Adrenal gland (tissue), 12 donors: ENCODE results near the gene RAB34. TPM values are rescaled to one million over a fixed set of nuclear protein-coding genes. Genes with fewer than 3 reads are reported as not detected.
A peak's percentile ranks its signal among the peaks of the same experiment; 100 is the strongest.

Experiments used
- DNase-seq, 7 donors: peaks; one replicate each; pipeline ENCODE4 v3.0.0-alpha.2; 2019 to 2020
- H3K27ac ChIP-seq, 5 donors: fragments of 200-600 bp; sonication (generic) in 4 of 5; 1 replicate in 3 of 5; 2 replicates in 2 of 5; pipeline versions ENCODE4 v1.5.1 to v1.8.0; 2016 to 2020; ENCODE audit warnings: mild to moderate bottlenecking in 1 of 5
- H3K27me3 ChIP-seq: fragments of 200-600 bp; 2 replicates; pipeline ENCODE4 v1.8.0; 2021
- H3K36me3 ChIP-seq, 2 donors: fragments of 200-600 bp; replicated peaks in 1 of 2; 1 replicate in 1 of 2; 2 replicates in 1 of 2; pipeline versions ENCODE4 v1.5.1 to v1.8.0; 2018 to 2022
- H3K4me1 ChIP-seq, 2 donors: fragments of 200-600 bp; replicated peaks in 1 of 2; 1 replicate in 1 of 2; 2 replicates in 1 of 2; pipeline versions ENCODE4 v1.5.1 to v1.8.0; 2018 to 2021
- H3K4me3 ChIP-seq, 4 donors: fragments of 200-600 bp; sonication (generic) in 3 of 4; one replicate each; pipeline ENCODE4 v1.5.1; 2016 to 2018
- H3K9me3 ChIP-seq, 3 donors: fragments of 200-600 bp; sonication (generic) in 1 of 3; replicated peaks in 1 of 3; 1 replicate in 2 of 3; 2 replicates in 1 of 3; pipeline versions ENCODE4 v1.5.1 to v1.8.0; 2016 to 2021
- POLR2A ChIP-seq, 2 donors: fragments of 450-650 bp; IDR thresholded peaks; one replicate each; pipeline ENCODE4 v1.6.1; 2017; ENCODE audit warnings: antibody characterized with exemption in 2 of 2, mild to moderate bottlenecking in 2 of 2, moderate library complexity in 1 of 2
- WGBS, 4 donors: extraction: QIAGEN DNeasy Blood & Tissue Kit in 2 of 4; methylation state at CpG; one replicate each; pipeline versions ENCODE4 v1.1.5 to v1.1.7; 2013 to 2017; 5-methylcytosine and 5-hydroxymethylcytosine counted together
- intact Hi-C, 2 donors: fragments of 100-400 bp; cut with DNase I; formaldehyde crosslinking; loops; one replicate each; pipeline versions ENCODE4 v1.14.1 to v1.15.0; 2022 to 2023
- polyA plus RNA-seq, 3 donors: library from polyadenylated mRNA; stranded (reverse); fragments of 200-250 nt in 2 of 3; fragments of 350-450 nt in 1 of 3; fragmentation: Illumina TruSeq in 1 of 3; extraction: RNeasy Lipid Tissue Mini Kit (QIAGEN cat#74804) in 1 of 3; gene quantifications; one replicate each; pipeline ENCODE4 v1.2.3, GENCODE V29; 2013 to 2014
- total RNA-seq, 9 donors: library from RNA; depleted of rRNA in 4 of 9; stranded (reverse); fragments of >200 nt in 4 of 9; fragments of 120-200 nt in 1 of 9; fragmentation: NEBNext Ultra II Directional in 1 of 9; extraction: Animal tissue kit (Norgen Biotek cat#: 25700) in 1 of 9; gene quantifications; one replicate each; pipeline versions ENCODE4 v1.1.0 to v1.2.4, GENCODE V29; 2013 to 2023
- TF ChIP-seq, protein P1 (sequence below), 6 experiments: fragments of 450-650 bp in 4 of 6; fragments of 200-600 bp in 2 of 6; sonication (generic) in 1 of 6; IDR thresholded peaks; 1 replicate in 5 of 6; 2 replicates in 1 of 6; pipeline versions ENCODE4 v1.5.1 to v1.8.0; 2016 to 2021; ENCODE audit warnings: antibody characterized with exemption in 6 of 6, mild to moderate bottlenecking in 2 of 6, moderate library complexity in 1 of 6
- donor health status: healthy with polysubstance abuse.
- donor health status: Bipolar disorder and iron deficiency.
- donor health status: DM: yes; HTN: yes; CAD: no.
- donor health status: DM: no; HTN: no; CAD: no.
- donor health status: DM: no; HTN: no; CAD: no.
- donor health status: DM: yes; HTN: yes; CAD: no.

Gene RAB34
- total and polyA plus RNA-seq, 12 donors, result 111 to 332 (median 146) TPM

DNA sequence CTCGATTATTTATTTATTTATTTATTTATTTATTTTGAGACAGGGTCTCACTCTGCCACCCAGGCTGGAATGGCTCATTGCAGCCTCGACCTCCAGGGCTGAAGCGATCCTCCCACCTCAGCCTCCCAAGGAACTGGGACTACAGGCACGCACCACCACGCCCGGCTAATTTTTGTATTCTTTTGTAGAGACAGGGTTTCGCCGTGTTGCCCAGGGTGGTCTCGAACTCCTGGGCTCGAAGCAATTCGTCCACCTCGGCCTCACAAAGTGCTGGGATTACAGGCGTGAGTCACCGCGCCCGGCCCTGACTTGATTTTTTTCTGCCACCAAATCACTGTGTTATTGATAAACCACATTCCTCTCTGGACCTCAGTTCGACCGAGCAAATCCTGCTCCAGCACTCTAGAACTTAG is 1.4 kb upstream of the RAB34 start:
- DNase-seq, result no peak
- no peaks in the 10 kb centered on the region for H3K9me3 ChIP-seq
- H3K4me1 ChIP-seq, result peaks cover 37 to 51% of the 10 kb centered on the region in 2 donors
- peaks cover 0 to 47% of the 10 kb centered on the region in 2 donors for H3K36me3 ChIP-seq
- peak overlapping the region; percentile 78 to 95 (median 92) for H3K27ac ChIP-seq
- peak overlapping the region in 2 of 4 donors; percentile 82 to 91 for H3K4me3 ChIP-seq
- H3K27me3 ChIP-seq, result no peaks in the 10 kb centered on the region
- intact Hi-C loops, result no loop called here
- WGBS, 4 donors, result 23 to 32% (median 31%) methylated on average over 15 to 18 of the region's 18 CpGs
- no peak for TF ChIP-seq POLR2A (IDR thresholded peaks at IDR 0.05)
- TF ChIP-seq, protein P1, sequence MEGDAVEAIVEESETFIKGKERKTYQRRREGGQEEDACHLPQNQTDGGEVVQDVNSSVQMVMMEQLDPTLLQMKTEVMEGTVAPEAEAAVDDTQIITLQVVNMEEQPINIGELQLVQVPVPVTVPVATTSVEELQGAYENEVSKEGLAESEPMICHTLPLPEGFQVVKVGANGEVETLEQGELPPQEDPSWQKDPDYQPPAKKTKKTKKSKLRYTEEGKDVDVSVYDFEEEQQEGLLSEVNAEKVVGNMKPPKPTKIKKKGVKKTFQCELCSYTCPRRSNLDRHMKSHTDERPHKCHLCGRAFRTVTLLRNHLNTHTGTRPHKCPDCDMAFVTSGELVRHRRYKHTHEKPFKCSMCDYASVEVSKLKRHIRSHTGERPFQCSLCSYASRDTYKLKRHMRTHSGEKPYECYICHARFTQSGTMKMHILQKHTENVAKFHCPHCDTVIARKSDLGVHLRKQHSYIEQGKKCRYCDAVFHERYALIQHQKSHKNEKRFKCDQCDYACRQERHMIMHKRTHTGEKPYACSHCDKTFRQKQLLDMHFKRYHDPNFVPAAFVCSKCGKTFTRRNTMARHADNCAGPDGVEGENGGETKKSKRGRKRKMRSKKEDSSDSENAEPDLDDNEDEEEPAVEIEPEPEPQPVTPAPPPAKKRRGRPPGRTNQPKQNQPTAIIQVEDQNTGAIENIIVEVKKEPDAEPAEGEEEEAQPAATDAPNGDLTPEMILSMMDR (IDR thresholded peaks at IDR 0.05), result no peak

DNA sequence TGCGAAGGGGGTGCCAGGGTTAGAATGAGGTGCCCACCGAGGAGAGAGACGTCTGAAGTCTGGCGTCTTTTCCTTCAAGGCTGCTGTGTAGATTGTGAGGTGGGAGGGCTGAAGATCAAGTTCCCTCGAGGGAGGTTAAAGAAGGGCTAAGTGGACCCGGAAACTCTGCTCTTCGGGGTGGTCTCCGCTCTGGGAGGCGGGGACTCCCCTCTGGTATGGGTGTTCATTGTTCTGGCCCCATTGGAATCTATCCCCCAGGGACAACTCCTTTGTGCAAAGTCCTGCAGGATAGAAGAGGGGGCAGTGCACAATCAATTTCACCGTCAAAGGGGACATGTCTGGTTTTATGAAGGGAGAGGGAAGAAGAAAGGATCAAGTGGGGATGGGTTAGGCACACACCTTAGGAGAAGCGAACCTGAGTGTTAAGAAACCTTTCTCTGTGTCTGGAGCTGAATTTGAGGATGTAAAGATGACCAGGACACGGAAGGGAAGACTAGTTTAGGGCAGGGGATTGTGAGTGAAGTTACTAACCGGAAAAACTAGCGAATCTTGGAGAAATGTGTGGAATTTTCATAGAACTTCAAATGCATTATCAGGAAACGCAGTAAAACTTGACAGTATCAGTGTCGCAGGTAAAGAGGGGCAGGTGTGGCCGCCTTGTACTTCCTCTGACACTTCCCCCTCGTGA is 809 bp upstream of the RAB34 start:
- peaks cover 37 to 51% of the 10 kb centered on the region in 2 donors for H3K4me1 ChIP-seq
- H3K9me3 ChIP-seq, result no peaks in the 10 kb centered on the region
- H3K4me3 ChIP-seq, result peak overlapping the region in 2 of 4 donors; percentile 58 to 91
- H3K36me3 ChIP-seq, result peaks cover 0 to 47% of the 10 kb centered on the region in 2 donors
- no peak for DNase-seq
- TF ChIP-seq, protein P1 (IDR thresholded peaks at IDR 0.05), result no peak
- TF ChIP-seq POLR2A (IDR thresholded peaks at IDR 0.05), result no peak
- peak overlapping the region; percentile 78 to 95 (median 92) for H3K27ac ChIP-seq
- intact Hi-C loops, result no loop called here
- H3K27me3 ChIP-seq, result no peaks in the 10 kb centered on the region
- 36 to 43% (median 38%) methylated on average over 18 of the region's 18 CpGs for WGBS, 4 donors

DNA sequence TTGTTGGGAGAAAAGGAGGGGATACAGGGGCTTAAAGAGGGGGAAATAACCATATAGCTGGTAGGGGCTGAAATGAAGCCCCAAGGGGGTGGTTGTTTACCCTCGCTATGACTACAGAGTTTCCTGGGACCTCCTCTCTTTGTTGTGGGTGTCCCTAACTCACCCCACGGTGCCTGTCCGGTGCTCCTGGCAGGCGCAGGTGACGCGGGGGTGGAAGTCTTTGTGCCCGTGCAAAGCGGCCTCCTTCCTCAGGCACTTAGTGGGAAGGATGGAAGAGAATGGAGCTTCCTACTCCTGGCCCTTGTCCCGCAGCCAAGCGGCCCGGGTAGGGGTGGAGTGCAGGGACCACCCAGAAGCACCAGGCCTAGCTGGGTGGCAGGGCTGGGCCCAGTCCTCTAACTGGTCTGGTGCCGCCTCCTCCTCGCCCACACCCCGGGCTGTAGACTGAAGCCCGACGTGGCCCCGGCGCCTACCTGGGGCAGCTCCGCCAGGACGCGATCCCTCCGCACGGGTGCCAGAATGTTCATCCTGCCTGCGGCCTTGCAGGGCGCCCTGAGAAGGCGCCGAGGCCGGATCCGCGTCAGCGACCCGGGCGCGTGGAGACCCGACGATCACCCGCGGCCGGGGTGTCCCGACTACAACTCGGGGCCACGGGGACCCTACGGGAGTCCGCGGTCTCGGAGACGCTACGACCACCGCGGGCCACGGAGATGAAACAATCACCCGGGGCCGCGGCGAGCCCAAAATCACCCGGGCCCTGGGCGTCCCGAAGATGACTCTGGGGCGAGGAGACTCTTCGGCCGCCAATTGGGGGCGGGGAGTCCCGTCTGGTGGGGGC is 709 bp downstream of the RAB34 start:
- H3K27me3 ChIP-seq, result no peaks in the 10 kb centered on the region
- intact Hi-C loops, result no loop called here
- no peaks in the 10 kb centered on the region for H3K9me3 ChIP-seq
- H3K4me3 ChIP-seq, result peak overlapping the region; percentile 5 to 91 (median 44)
- peak overlapping the region; percentile 70 to 95 (median 87) for H3K27ac ChIP-seq
- peaks cover 37 to 39% of the 10 kb centered on the region in 2 donors for H3K4me1 ChIP-seq
- no peak for TF ChIP-seq POLR2A (IDR thresholded peaks at IDR 0.05)
- TF ChIP-seq, protein P1 (IDR thresholded peaks at IDR 0.05), result peak in 1 of 6 experiments; percentile 5
- peak in 6 of 7 donors; percentile 50 to 64 (median 58) for DNase-seq
- H3K36me3 ChIP-seq, result peaks cover 0 to 33% of the 10 kb centered on the region in 2 donors
- WGBS, 4 donors, result 6 to 34% (median 16%) methylated on average over 16 to 63 of the region's 63 CpGs

DNA sequence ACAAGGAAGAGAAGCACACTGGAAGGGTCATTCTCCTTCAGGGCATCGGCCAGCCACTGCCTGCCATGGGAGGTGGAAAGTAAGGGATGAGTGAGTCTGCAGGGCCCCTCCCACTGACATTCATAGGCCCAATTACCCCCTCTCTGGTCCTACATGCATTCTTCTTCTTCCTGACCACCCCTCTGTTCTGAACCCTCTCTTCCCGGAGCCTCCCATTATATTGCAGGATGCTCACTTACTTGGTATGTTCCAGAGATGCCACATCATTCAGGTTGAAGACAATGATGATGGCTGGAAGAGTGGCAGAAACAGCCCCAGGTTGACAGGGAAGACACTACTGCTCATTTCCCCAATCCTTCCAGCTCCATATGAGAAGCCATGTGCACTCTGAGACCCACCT is 2.5 kb downstream of the RAB34 start:
- intact Hi-C loops, result no loop called here

More for the DNA sequence above, 2.5 kb downstream of the RAB34 start:
- DNase-seq, result no peak
- no peaks in the 10 kb centered on the region for H3K9me3 ChIP-seq
- H3K4me1 ChIP-seq, result peaks cover 33 to 34% of the 10 kb centered on the region in 2 donors
- TF ChIP-seq POLR2A (IDR thresholded peaks at IDR 0.05), result no peak
- TF ChIP-seq, protein P1 (IDR thresholded peaks at IDR 0.05), result no peak
- 85 to 100% (median 89%) methylated on average over 1 to 2 of the region's 2 CpGs for WGBS, 4 donors
- no peak overlapping the region for H3K27ac ChIP-seq
- H3K27me3 ChIP-seq, result no peaks in the 10 kb centered on the region
- no peak overlapping the region for H3K4me3 ChIP-seq
- H3K36me3 ChIP-seq, result peaks cover 0 to 20% of the 10 kb centered on the region in 2 donors
